Hepatocyte (in vitro differentiated cells): Measurements from ENCODE around the gene FILIP1L.

ENCODE experiments used
- EZH2 ChIP-seq: fragments of 200-600 bp; sonication (generic); IDR thresholded peaks from 2 replicates; pipeline ENCODE4 v1.6.1; 2016; ENCODE audit warnings: antibody characterized with exemption, mild to moderate bottlenecking, borderline replicate concordance
- TF ChIP-seq, protein P1 (sequence below): fragments of 200-600 bp; sonication (generic); IDR thresholded peaks from 2 replicates; pipeline ENCODE4 v1.5.1; 2016; ENCODE audit warnings: antibody characterized with exemption, mild to moderate bottlenecking; ENCODE audit not compliant: poor library complexity

DNA sequence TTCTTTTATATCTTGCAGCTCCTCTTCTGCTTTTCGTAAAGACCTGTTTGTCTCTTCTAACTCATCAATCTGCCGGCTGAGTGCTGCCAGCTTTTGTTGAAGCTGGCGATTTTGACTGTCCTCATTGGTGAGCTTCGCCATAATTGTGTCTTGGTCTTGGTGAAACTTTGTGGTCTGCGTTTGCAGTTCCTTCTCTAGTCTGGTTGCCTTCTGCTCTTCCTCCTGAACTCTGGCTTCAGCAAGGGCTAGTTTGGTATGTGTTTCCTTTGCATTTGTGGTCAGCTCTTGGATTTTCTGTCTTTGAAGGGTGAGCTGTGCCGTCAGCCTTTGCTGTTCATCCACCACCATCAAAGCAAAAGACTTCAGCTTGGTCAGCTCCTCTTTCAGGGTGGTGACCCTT is 263.7 kb downstream of the FILIP1L start:
- TF ChIP-seq, protein P1, sequence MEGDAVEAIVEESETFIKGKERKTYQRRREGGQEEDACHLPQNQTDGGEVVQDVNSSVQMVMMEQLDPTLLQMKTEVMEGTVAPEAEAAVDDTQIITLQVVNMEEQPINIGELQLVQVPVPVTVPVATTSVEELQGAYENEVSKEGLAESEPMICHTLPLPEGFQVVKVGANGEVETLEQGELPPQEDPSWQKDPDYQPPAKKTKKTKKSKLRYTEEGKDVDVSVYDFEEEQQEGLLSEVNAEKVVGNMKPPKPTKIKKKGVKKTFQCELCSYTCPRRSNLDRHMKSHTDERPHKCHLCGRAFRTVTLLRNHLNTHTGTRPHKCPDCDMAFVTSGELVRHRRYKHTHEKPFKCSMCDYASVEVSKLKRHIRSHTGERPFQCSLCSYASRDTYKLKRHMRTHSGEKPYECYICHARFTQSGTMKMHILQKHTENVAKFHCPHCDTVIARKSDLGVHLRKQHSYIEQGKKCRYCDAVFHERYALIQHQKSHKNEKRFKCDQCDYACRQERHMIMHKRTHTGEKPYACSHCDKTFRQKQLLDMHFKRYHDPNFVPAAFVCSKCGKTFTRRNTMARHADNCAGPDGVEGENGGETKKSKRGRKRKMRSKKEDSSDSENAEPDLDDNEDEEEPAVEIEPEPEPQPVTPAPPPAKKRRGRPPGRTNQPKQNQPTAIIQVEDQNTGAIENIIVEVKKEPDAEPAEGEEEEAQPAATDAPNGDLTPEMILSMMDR: no peak
- TF ChIP-seq EZH2: no peak
